ENCODE measurements around the gene NDUFS8.

NDUFS8 gene

GRCh38 chr11:68051191-68052136, 21.0 kb downstream of the NDUFS8 start:
- DNase-seq, result no peak

- no peak for DNase-seq
These were observed 21.8 kb downstream of the NDUFS8 start for GRCh38 chr11:68052137-68052873.

- peak; percentile 21 for DNase-seq
These were observed 22.6 kb downstream of the NDUFS8 start for GRCh38 chr11:68053117-68053516.

GRCh38 chr11:68053981-68054812, 23.7 kb downstream of the NDUFS8 start:
- DNase-seq, result no peak

GRCh38 chr11:68056317-68057285, 26.1 kb downstream of the NDUFS8 start:
- peak; percentile 16 for DNase-seq

- no peak for DNase-seq
These were observed 27.3 kb downstream of the NDUFS8 start for GRCh38 chr11:68057807-68058206.

- DNase-seq, result no peak
These were observed 31.0 kb downstream of the NDUFS8 start for GRCh38 chr11:68061508-68061907.

- no peak for DNase-seq
These were observed 34.4 kb downstream of the NDUFS8 start for GRCh38 chr11:68064926-68065325.

- DNase-seq, result no peak
These were observed 35.4 kb downstream of the NDUFS8 start for GRCh38 chr11:68065841-68066240.

- DNase-seq, result no peak
These were observed 36.3 kb downstream of the NDUFS8 start for GRCh38 chr11:68066742-68067141.

- DNase-seq, result no peak
These were observed 37.5 kb downstream of the NDUFS8 start for GRCh38 chr11:68067991-68068390.

GRCh38 chr11:68071281-68072048, 41.0 kb downstream of the NDUFS8 start:
- DNase-seq, result no peak

- no peak for DNase-seq
These were observed 44.3 kb downstream of the NDUFS8 start for GRCh38 chr11:68074584-68075352.

GRCh38 chr11:68076371-68077042, 46.0 kb downstream of the NDUFS8 start:
- DNase-seq, result no peak

GRCh38 chr11:68077617-68078582, 47.4 kb downstream of the NDUFS8 start:
- DNase-seq, result no peak

GRCh38 chr11:68080860-68081259, 50.4 kb downstream of the NDUFS8 start:
- no peak for DNase-seq

GRCh38 chr11:68081691-68082090, 51.2 kb downstream of the NDUFS8 start:
- DNase-seq, result no peak

GRCh38 chr11:68082481-68082880, 52.0 kb downstream of the NDUFS8 start:
- DNase-seq, result no peak
